Lung microvascular endothelial cell (primary cell): ENCODE measurements around the gene WDR72. TPM values are rescaled to one million over a fixed set of nuclear protein-coding genes. Genes with fewer than 3 reads are reported as not detected.
"Not testable (repeated sequence)": the region's sequence is repeated elsewhere in the genome, so short reads cannot be mapped to it uniquely, and the experiment has no call there.

Experiments
- DNase-seq, 2 donors: peaks; one replicate each; pipeline versions ENCODE4 v3.0.0 to v3.0.0-alpha.2; 2010; ENCODE audit warnings: low read depth in 2 of 2
- total RNA-seq: library from RNA; depleted of rRNA; stranded (reverse); fragments of >200 nt; gene quantifications from 2 replicates; pipeline ENCODE4 v1.2.1, GENCODE V29; 2014

The WDR72 gene
- total RNA-seq, 1 donor from 2014 or later = not detected

GRCh38 chr15:53590380-53590779 is 169.1 kb downstream of the WDR72 start:
- no peak for DNase-seq

DNA sequence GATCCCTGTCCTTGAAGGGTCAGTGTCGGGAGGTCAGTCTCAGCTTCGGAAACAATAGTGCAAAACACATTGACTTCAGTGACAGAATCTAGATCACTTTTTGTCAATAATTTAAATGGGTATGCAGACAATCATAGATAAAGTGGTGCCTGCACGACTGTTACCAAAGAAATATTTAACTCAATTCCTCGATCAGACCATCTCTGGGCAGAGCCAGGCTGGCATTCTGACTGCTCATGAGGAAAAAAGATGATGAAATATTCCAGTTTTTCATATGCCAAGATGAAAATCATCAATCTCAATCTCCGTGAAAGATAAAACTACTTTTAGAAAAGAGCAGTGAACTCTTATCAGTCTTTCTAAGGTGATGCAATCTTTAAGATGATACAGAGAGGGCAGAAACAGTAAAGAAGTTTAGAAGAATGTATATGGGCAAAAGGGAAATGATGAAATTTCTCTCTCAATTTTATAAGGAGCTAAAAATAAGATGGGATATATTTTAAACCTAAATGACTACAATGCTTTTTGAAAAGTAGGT is 169.9 kb downstream of the WDR72 start:
- no peak for DNase-seq

- no peak for DNase-seq
Measured at GRCh38 chr15:53588773-53589172, 170.7 kb downstream of the WDR72 start.

DNA sequence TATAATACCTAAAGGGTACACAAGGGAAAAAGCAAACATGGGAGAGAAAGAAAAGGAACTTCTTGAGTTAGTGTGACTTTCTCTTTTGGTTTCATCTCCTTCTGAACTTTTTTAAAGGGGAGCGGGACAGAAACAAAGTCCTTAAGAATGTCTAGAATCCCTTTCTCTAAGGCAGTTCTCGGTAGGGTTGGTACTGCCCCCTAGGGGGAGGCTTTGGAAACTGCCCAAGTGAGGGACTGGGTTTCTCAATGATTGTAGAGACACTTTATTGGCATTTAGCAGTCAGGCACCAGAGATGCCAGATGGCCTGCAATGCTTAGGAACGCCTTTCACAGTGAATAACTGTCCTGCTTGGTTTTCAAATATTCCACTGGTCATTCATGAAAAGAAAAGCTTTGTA is 172.7 kb downstream of the WDR72 start:
- no peak for DNase-seq

DNA sequence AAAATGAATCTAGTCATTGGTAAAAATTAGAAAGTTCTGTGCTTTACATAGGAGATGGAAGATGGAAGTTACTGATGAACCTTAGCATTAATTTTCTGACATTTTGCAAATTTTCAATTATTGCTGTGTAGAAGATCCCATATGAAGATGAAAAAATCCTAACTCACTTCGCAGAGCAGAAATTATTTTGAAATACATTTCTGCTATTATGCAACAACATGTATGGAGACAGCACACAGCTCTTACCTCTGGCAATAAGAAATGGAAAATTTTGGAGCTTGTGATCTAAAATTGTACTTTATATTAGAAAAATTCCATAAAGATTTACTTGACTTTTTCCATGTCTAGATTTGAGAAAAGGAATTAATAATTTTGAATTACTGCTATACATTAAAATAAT is 177.9 kb downstream of the WDR72 start:
- DNase-seq = no peak

DNA sequence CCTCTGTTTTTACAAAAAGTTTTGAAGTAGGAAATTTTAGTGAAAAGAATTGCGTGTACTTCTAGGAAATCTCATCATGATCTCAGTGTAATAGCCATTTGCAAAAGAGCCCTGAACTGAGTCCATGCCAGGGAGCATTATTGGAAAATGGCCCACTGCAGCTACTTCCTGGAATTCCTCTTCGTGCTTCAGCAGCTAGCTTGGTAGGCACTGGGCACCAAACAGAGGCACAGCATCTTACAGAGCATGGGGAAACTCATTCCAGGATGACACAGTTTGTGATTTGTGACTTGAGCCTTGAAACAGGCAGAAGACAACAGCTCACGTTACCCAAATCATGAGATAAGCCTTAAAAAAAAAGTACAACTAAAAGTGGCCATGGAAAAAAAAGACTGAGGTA is 179.1 kb downstream of the WDR72 start:
- no peak for DNase-seq

DNA sequence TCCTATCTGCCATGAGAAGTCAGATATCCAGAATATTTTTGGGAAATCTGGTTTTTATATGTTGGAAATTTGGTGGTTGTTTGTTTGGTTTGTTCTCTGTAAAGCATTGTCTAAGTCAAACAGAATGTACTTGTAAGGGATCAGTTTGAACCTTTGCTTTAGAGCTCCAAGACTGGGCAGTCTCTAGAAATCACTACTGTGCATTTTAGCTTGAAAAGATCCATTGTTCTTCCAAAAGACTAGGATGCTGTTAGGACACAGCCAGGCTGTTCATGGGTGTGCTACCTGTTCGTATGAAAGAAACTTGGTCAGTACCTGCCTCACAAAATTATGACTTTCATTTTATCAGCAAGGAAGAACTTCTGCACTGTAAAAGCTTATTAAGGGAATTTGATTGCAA is 182.6 kb downstream of the WDR72 start:
- no peak for DNase-seq

DNA sequence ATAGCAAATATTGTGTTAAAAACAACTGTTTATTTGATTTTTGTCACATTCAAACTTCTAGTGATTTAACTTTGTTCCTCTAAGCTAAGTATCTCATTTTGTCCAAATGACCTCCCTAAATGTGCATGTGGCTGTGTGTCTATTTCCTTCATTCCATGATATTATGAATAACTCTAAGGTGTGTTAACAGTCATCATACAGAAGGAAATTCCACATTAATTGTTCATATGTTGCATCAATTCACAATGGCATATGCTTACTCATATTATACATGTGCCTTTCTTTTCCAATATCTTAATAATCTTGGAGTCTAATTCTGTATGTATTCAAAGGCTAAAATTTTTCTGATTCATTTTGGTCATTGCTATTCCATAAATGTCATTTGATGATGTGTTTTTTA is 186.4 kb downstream of the WDR72 start:
- DNase-seq = no peak

DNA sequence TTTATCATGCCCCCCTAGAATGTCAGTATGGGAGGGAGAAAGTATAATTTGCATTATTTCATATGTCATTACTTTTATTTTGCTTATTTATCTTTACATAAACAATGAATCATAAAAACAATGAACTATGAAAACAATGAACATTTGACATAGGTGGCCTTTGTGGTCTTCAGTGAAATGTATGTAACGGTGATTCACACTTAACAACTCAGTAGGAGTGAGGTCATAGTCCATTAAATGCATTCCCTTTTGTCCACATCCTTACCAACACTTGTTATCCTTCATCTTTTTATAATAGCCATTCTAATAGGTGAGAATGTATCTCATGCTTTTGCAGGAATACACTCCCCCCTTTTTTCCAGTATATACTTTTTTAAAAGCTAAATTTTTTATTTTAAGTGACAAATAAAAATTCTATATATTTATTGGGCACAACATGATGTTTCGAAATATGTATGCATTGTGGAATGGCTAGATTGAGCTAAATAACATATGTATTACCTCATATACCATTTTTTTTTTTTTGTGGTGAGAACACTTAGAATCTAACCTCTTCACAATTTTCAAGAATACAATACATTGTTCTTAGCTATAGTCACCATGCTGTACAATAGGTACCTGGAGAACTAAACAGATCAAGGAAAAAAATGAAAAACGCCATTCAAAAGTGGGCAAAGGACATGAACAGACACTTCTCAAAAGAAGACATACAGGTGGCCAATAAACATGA is 189.5 kb downstream of the WDR72 start:
- DNase-seq = no peak

GRCh38 chr15:53566912-53567311 is 192.6 kb downstream of the WDR72 start:
- no peak for DNase-seq

- DNase-seq = no peak
Measured at GRCh38 chr15:53565721-53566120, 193.7 kb downstream of the WDR72 start.

GRCh38 chr15:53564647-53565046 is 194.8 kb downstream of the WDR72 start:
- DNase-seq = no peak

DNA sequence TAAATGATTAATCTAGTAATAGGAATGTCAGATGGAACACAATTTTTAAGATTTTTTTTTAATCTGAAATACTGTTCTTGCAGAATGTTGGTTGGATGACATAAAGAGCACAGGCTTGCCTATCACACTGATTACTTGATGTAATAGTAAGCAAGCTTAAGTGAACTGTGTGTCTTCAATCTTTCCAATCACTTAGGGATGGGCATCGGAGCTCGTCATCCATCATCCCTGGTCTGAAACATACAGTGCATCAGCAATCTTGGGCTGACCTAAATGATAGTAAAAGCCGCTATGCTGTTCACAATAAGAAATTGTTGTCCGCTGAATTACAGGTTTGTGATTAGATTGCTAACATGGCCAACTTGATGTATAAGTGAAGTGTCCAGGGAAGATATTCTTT is 195.8 kb downstream of the WDR72 start:
- no peak for DNase-seq

DNA sequence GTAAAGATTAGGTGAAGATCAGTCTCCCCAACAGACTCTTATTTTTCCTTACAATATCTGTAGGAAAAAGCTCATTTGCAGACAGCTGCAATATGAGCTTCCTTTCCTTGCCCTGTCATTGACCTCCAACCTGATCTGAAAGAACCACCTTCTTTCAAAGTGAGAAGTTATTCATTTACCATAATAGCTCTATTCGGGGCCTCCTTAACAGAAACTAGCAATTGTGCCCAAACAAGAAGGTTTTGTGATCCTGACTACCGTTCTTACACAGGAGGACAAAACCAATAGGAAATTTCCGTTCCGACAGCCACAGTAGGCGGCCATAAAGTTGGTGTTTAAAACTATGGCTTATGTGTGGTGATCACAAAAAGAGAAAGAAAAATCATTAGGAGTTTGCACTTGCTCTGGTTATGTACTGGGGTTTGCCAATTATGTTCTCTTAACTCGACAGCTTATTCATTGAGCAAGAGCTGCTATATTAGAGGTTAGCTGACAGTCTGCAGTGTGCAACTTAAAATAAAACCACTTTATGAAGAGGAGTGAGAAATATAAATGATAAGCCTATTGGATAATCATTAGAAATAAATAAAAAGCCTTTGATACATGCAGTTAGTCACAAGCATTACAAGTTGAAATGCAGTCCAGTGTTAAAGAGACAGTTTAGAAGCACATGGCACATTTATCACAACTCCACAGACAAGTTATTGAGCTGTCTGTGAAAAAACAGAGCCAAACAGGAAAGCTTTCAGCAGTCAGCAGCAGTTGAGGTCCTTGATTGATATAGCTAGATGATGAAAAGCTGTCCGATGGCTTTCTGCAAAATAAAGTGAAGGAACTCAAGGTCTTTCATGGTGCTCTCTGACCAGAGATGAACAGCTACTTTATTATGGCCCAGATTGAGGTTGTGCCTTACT is 199.8 kb downstream of the WDR72 start:
- DNase-seq = no peak

GRCh38 chr15:53558384-53558783 is 201.1 kb downstream of the WDR72 start:
- DNase-seq = no peak

DNA sequence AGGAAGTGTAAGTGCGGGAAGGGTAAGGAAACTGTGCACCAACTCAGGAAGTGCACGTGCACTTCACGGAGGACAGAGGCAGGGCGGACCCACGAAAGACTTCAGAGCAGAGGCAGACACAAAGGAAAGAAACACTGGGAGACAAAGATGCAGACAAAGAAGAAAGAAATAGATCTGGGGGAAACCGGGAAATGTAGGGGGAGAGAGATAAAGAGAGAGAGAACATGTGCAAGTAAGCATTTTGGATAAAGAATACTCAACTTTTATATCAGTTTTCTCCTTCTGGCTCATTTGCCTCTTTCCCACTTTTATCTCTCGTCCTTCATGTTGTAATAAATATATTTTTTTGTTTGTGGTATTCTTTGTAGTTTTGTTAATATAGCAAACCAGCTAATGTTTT is 204.2 kb downstream of the WDR72 start:
- DNase-seq = no peak

- no peak for DNase-seq
Measured at GRCh38 chr15:53549697-53550305, 209.7 kb downstream of the WDR72 start.

DNA sequence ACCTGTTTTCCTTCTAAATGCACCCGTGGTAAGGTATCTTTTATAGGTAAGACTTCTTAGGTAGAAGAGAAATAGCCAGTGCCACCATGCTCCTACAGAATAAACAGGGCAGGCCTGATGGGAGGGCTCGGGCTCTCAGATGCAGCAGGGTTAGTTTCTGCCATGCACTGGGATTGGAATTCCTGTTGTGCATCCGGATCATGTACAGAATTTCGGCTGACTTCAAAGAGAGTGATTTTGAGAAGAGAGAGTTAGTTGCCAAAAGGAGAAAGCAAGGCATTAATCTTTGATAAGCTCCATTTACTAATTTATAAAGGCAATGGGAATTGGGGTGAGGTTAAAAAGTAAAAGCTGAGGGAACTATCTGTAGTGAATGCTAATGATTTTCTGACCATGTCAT is 211.2 kb downstream of the WDR72 start:
- no peak for DNase-seq

DNA sequence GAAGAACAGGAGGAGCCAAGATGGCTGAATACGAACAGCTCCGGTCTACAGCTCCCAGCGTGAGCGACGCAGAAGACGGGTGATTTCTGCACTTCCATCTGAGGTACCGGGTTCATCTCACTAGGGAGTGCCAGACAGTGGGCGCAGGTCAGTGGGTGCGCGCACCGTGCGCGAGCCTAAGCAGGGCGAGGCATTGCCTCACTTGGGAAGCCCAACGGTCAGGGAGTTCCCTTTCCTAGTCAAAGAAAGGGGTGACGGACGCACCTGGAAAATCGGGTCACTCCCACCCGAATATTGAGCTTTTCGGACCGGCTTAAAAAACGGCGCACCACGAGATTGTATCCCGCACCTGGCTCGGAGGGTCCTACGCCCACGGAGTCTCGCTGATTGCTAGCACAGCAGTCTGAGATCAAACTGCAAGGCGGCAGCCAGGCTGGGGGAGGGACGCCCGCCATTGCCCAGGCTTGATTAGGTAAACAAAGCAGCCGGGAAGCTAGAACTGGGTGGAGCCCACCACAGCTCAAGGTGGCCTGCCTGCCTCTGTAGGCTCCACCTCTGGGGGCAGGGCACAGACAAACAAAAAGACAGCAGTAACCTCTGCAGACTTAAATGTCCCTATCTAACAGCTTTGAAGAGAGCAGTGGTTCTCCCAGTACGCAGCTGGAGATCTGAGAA is 218.7 kb downstream of the WDR72 start:
- DNase-seq = not testable (repeated sequence)

DNA sequence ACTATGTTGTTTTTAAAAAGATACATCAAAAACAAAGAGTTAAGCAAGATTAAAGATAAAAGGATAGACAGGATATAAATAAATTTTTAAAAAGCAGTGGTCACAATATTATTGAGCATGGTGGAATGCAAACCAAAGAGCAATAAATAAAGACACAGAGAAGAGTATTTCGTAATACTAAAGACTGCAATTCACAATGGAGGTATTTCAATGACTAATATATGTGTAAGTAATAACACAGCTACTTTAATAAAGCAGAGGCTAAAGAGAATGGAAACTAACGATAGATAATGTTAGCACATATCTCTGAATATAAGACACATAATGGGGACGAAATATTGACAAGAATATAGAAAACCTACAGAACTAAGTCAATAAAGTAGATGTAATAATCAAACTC is 219.6 kb downstream of the WDR72 start:
- no peak for DNase-seq

- DNase-seq = no peak
Measured at GRCh38 chr15:53536479-53537120, 222.9 kb downstream of the WDR72 start.
